ENCODE measurements around the gene EID2B. TPM values are rescaled to one million over a fixed set of nuclear protein-coding genes. Genes with fewer than 3 reads are reported as not detected.

Gene EID2B
- total and polyA plus RNA-seq, 2 of the 13 experiments (the other 11 are each of a cell fraction or from before 2014, with no cell fraction given), result 2.5 to 3.7 TPM

DNA sequence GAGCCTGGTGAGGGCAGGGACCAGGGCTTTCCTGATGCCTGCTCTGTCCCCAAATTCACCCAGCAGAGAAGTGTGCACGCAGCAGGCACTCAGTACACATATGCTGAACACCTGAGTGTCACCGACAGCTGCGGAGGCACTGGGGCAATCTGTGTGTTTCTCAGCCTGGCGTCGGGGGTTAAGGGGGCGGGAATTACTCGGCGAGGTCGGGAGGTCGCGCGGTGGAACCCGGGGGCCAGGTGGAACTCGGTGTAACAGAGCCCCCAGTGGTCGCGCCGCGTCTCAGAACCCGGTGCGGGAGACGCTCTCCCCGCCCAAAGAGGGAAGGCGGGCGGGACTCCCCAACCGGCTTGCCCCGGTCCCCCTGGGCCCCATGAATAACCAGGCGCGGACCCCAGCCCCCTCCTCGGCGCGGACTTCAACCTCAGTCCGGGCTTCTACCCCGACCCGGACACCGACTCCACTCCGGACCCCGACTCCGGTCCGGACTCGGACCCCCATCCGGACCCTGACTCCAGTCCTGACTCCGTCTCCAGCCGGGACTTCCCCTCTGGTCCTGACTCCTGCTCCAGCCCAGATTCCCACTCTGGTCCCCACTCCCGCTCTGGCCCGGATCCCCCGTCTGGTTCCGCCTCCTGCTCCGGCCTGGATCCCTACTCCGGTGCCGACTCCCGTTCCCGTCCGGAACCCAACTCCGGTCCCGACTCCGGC is 17.7 kb downstream of the EID2B start, which contains the start of gene SELENOV (continued):
- TF ChIP-seq ASH2L (IDR thresholded peaks at IDR 0.05; ENCODE audit: insufficient read length, low read depth, low read length) (no peak), PCBP1 (IDR thresholded peaks at IDR 0.05; ENCODE audit: borderline replicate concordance, low read depth, low read length) (0 out of 2 replicates have a peak, but pooled peaks have one; percentile 15), HNRNPH1 (optimal IDR thresholded peaks at IDR 0.05; ENCODE audit: low read depth, low read length) (no peak), E2F2 (CRISPR knock-in tag; IDR thresholded peaks at IDR 0.05; ENCODE audit: borderline replicate concordance) (0 out of 2 replicates have a peak, but pooled peaks have one; percentile 36), SOX13 (IDR thresholded peaks at IDR 0.05) (no peak), SOX13 (CRISPR knock-in tag; conservative IDR thresholded peaks at IDR 0.05 in 1 of 2, IDR thresholded peaks at IDR 0.05 in 1 of 2) (no peak), ZFP91 (CRISPR knock-in tag; IDR thresholded peaks at IDR 0.05; ENCODE audit: borderline replicate concordance) (0 out of 2 replicates have a peak, but pooled peaks have one; percentile 15), ZNF232 (CRISPR knock-in tag; IDR thresholded peaks at IDR 0.05; ENCODE audit: borderline replicate concordance) (peak; percentile 39; the same call in 1 of the 2 replicates), ZNF746 (CRISPR knock-in tag; IDR thresholded peaks at IDR 0.05) (no peak), ZNF782 (CRISPR knock-in tag; IDR thresholded peaks at IDR 0.05; ENCODE audit: borderline replicate concordance) (no peak), HMGXB4 (CRISPR knock-in tag; IDR thresholded peaks at IDR 0.05; ENCODE audit: borderline replicate concordance in 1 of 2, low read depth in 1 of 2) (peak in 1 of 2 experiments; percentile 39; a peak in 1 of 4 replicates), ZNF616 (CRISPR knock-in tag; IDR thresholded peaks at IDR 0.05; ENCODE audit: low read depth) (no peak), NFRKB (IDR thresholded peaks at IDR 0.05) (no peak), JUNB (CRISPR knock-in tag; IDR thresholded peaks at IDR 0.05; ENCODE audit: borderline replicate concordance) (no peak), MAZ (IDR thresholded peaks at IDR 0.05; ENCODE audit: borderline replicate concordance, low read depth, low read length) (no peak), MAZ (CRISPR knock-in tag; IDR thresholded peaks at IDR 0.05; ENCODE audit: low read depth) (0 out of 2 replicates have a peak, but pooled peaks have one; percentile 24), FLYWCH1 (CRISPR knock-in tag; IDR thresholded peaks at IDR 0.05) (no peak), SMAD1 (CRISPR knock-in tag; IDR thresholded peaks at IDR 0.05; ENCODE audit: borderline replicate concordance, low read depth) (no peak), HNF4G (IDR thresholded peaks at IDR 0.05; ENCODE audit: borderline replicate concordance, low read depth, low read length) (peak; percentile 40; the same call in 1 of the 2 replicates), HNF4G (CRISPR knock-in tag; IDR thresholded peaks at IDR 0.05; ENCODE audit: borderline replicate concordance, low read depth) (no peak), ATF3 (CRISPR knock-in tag; IDR thresholded peaks at IDR 0.05) (no peak), MATR3 (CRISPR knock-in tag; IDR thresholded peaks at IDR 0.05) (no peak)
- TF ChIP-seq, protein P1, sequence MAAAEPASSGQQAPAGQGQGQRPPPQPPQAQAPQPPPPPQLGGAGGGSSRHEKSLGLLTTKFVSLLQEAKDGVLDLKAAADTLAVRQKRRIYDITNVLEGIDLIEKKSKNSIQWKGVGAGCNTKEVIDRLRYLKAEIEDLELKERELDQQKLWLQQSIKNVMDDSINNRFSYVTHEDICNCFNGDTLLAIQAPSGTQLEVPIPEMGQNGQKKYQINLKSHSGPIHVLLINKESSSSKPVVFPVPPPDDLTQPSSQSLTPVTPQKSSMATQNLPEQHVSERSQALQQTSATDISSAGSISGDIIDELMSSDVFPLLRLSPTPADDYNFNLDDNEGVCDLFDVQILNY (CRISPR knock-in tag; conservative IDR thresholded peaks at IDR 0.05), result no peak

Data from HepG2 (cell line).